HepG2 (cell line): ENCODE data around the gene TBX19. TPM values are rescaled to one million over a fixed set of nuclear protein-coding genes. Genes with fewer than 3 reads are reported as not detected.

Experiments used
- ATAC-seq: fragments of 200-7000 bp; cut with Tn5 transposase; 3 replicates; pipeline ENCODE4 v1.9.1; 2020; ENCODE audit warnings: mild to moderate bottlenecking, moderate library complexity
- BruUV-seq: library from RNA; stranded (reverse); fragments of 400-500 nt; replicated peaks from 2 replicates; lab custom pipeline; 2021; lab: Mats Ljungman, UMichigan
- CTCF ChIA-PET: fragments of 300-600 bp; formaldehyde crosslinking; extraction: SDS; loops from one replicate; lab custom pipeline; 2021; ENCODE audit warnings: low total read pairs, inconsistent platforms, low intra/inter-chr PET ratio; lab: Yijun Ruan, JAX
- POLR2A ChIA-PET: fragments of 350-600 bp; sonication (Branson Sonifier 250); formaldehyde crosslinking; loops from one replicate; lab custom pipeline; 2020; ENCODE audit warnings: antibody characterized with exemption, inconsistent platforms; lab: Yijun Ruan, JAX
- DNase-seq: peaks from one replicate; pipeline ENCODE4 v3.0.0-alpha.2; 2015; ENCODE audit warnings: low spot score
- FAIRE-seq: peaks from 3 replicates; lab custom pipeline; 2011; peaks lifted over from hg19 to GRCh38; lab: Jason Lieb, UNC
- H2AFZ ChIP-seq: one replicate; pipeline ENCODE4 v1.6.1; 2011; ENCODE audit warnings: low read length, inconsistent platforms
- H3K27ac ChIP-seq: fragments of 300-600 bp; 3 replicates; pipeline ENCODE4 v1.8.0; 2011; ENCODE audit warnings: mixed run types, mild to moderate bottlenecking, mixed read lengths, low read length, inconsistent platforms; ENCODE audit not compliant: insufficient read depth; ENCODE audit errors: extremely low read length
- H3K27me3 ChIP-seq, 2 experiments: fragments of 200-600 bp in 1 of 2; 2 replicates in 1 of 2; 3 replicates in 1 of 2; pipeline versions ENCODE4 v1.6.0 to v1.8.0; 2011; ENCODE audit warnings: low read length in 2 of 2, mild to moderate bottlenecking in 2 of 2, moderate library complexity in 2 of 2, inconsistent platforms in 1 of 2; ENCODE audit not compliant: insufficient read depth in 2 of 2, control insufficient read depth in 1 of 2
- H3K36me3 ChIP-seq, 2 experiments: fragments of 200-600 bp in 1 of 2; replicated peaks in 1 of 2; 2 replicates in 1 of 2; 3 replicates in 1 of 2; pipeline versions ENCODE4 v1.5.1 to v1.8.0; 2011; ENCODE audit warnings: low read length in 2 of 2, inconsistent platforms in 1 of 2; ENCODE audit not compliant: insufficient read depth in 2 of 2, control insufficient read depth in 1 of 2
- H3K4me1 ChIP-seq: 2 replicates; pipeline ENCODE4 v1.5.1; 2012; ENCODE audit warnings: low read length, inconsistent platforms; ENCODE audit not compliant: insufficient read depth
- H3K4me2 ChIP-seq: 2 replicates; pipeline ENCODE4 v1.6.0; 2011; ENCODE audit warnings: low read depth, low read length, inconsistent platforms
- H3K4me3 ChIP-seq, 3 experiments: fragments of 200-600 bp in 1 of 3; sonication (generic), shearing (Covaris generic) in 1 of 3; replicated peaks in 1 of 3; 2 replicates each; pipeline ENCODE4 v1.5.1; 2011 to 2016; ENCODE audit warnings: low read length in 3 of 3, inconsistent platforms in 2 of 3, low read depth in 2 of 3, mild to moderate bottlenecking in 2 of 3, control low read depth in 1 of 3, mixed read lengths in 1 of 3; ENCODE audit not compliant: insufficient read depth in 1 of 3
- H3K79me2 ChIP-seq: one replicate; pipeline ENCODE4 v1.6.1; 2011; ENCODE audit warnings: low read length, inconsistent platforms; ENCODE audit not compliant: insufficient read depth
- H3K9ac ChIP-seq: 2 replicates; pipeline ENCODE4 v1.6.0; 2011; ENCODE audit warnings: mild to moderate bottlenecking, low read depth, low read length, inconsistent platforms; ENCODE audit not compliant: insufficient read depth
- H3K9me3 ChIP-seq: 2 replicates; pipeline ENCODE4 v1.5.1; 2012; ENCODE audit warnings: mild to moderate bottlenecking, low read length
- H4K20me1 ChIP-seq: 2 replicates; pipeline ENCODE4 v1.6.0; 2011; ENCODE audit warnings: inconsistent platforms, mild to moderate bottlenecking, low read length, moderate library complexity; ENCODE audit not compliant: insufficient read depth
- DPF2 ChIP-seq: sonication (generic); formaldehyde crosslinking; IDR thresholded peaks from 2 replicates; pipeline ENCODE4 v1.4.0; 2020; ENCODE audit warnings: mild to moderate bottlenecking, low read depth, missing genetic modification reagents, borderline replicate concordance
- DZIP1 ChIP-seq: sonication (generic); formaldehyde crosslinking; IDR thresholded peaks from 2 replicates; pipeline ENCODE4 v1.5.0; 2020; ENCODE audit warnings: mild to moderate bottlenecking, missing genetic modification reagents
- HOXD1 ChIP-seq: sonication (generic); formaldehyde crosslinking; IDR thresholded peaks from 2 replicates; pipeline ENCODE4 v1.5.0; 2020; ENCODE audit warnings: missing genetic modification reagents
- REST ChIP-seq, 2 experiments: IDR thresholded peaks; 2 replicates each; pipeline ENCODE4 v1.6.1; 2011 to 2012; ENCODE audit warnings: low read length in 2 of 2, borderline replicate concordance in 1 of 2, low read depth in 1 of 2, mild to moderate bottlenecking in 1 of 2, moderate library complexity in 1 of 2
- SP4 ChIP-seq: sonication (generic); formaldehyde crosslinking; IDR thresholded peaks from 2 replicates; pipeline ENCODE4 v1.8.1; 2023; ENCODE audit warnings: mild to moderate bottlenecking, missing genetic modification reagents
- ZMYM3 ChIP-seq: sonication (generic); formaldehyde crosslinking; IDR thresholded peaks from 2 replicates; pipeline ENCODE4 v1.5.1; 2020; ENCODE audit warnings: mild to moderate bottlenecking, missing genetic modification reagents
- ZNF260 ChIP-seq: sonication (generic); formaldehyde crosslinking; IDR thresholded peaks from 2 replicates; pipeline ENCODE4 v1.4.0; 2020; ENCODE audit warnings: missing genetic modification reagents, low read depth, mild to moderate bottlenecking, borderline replicate concordance
- ZNF407 ChIP-seq: sonication (generic); formaldehyde crosslinking; IDR thresholded peaks from one replicate; pipeline ENCODE4 v1.5.1; 2020; ENCODE audit warnings: mild to moderate bottlenecking, missing genetic modification reagents; ENCODE audit errors: not compliant biosample characterization
- ZNF7 ChIP-seq: IDR thresholded peaks from 2 replicates; pipeline ENCODE4 v1.6.1; 2016; ENCODE audit warnings: missing biosample characterization, missing genetic modification reagents
- ZNF83 ChIP-seq: sonication (generic); formaldehyde crosslinking; IDR thresholded peaks from 2 replicates; pipeline ENCODE4 v1.4.0; 2020; ENCODE audit warnings: missing genetic modification reagents, mild to moderate bottlenecking, borderline replicate concordance
- WGBS: methylation state at CpG from one replicate; pipeline ENCODE4 v1.1.6; 2017; ENCODE audit warnings: low lambda C conversion rate; 5-methylcytosine and 5-hydroxymethylcytosine counted together
- in situ Hi-C: cut with HindIII; loops from 2 replicates; pipeline ENCODE4 v1.10.0; 2017; ENCODE audit warnings: low pct_unique_long_range_greater_than_20kb; ENCODE audit not compliant: extremely low pct_ligation_motif_present
- intact Hi-C: fragments of 100-400 bp; cut with micrococcal nuclease; formaldehyde crosslinking; loops from one replicate; pipeline ENCODE4 v1.10.0; 2022; ENCODE audit not compliant: unreplicated experiment
- polyA plus RNA-seq, 8 experiments: library from polyadenylated mRNA; depleted of rRNA in 3 of 8; stranded (reverse) in 7 of 8; unstranded in 1 of 8; fragments of >200 nt; fragmentation: Illumina TruSeq in 4 of 8; extraction: Trizol in 4 of 8; gene quantifications; 2 replicates each; pipeline versions ENCODE4 v1.2.1 to v1.2.3, GENCODE V29; 2011 to 2016; ENCODE audit warnings: low read depth in 4 of 8, missing spikeins in 1 of 8, mixed read lengths in 1 of 8; ENCODE audit not compliant: insufficient read depth in 1 of 8
- total RNA-seq, 5 experiments: library from RNA; depleted of rRNA; stranded (reverse); fragments of >200 nt; fragmentation: Illumina TruSeq; extraction: Trizol; gene quantifications; 2 replicates each; pipeline ENCODE4 v1.2.3, GENCODE V29; 2016; ENCODE audit warnings: low read depth in 1 of 5

The TBX19 gene
- total and polyA plus RNA-seq, 2 of the 13 experiments (the other 11 are each of a cell fraction or from before 2014, with no cell fraction given), result 0.31 to 1.4 TPM

GRCh38 chr1:168300626-168301025 is 19.9 kb downstream of the TBX19 start:
- ChIA-PET POLR2A (no interaction called here), CTCF (no interaction called here)
- Histone ChIP-seq H3K4me1 (peaks cover 8% of the 10 kb centered on the region), H4K20me1 (no peaks in the 10 kb centered on the region), H2AFZ (no peak overlapping the region), H3K9ac (no peak overlapping the region), H3K4me2 (no peak overlapping the region), H3K4me3 (no peak overlapping the region), H3K27me3 (no peaks in the 10 kb centered on the region), H3K9me3 (no peaks in the 10 kb centered on the region), H3K27ac (no peak overlapping the region), H3K79me2 (no peaks in the 10 kb centered on the region), H3K36me3 (no peaks in the 10 kb centered on the region)
- 86% methylated on average over 2 of the region's 2 CpGs for WGBS
- intact Hi-C loops, result no loop called here
- no TSS peak for BruUV-seq
- ATAC-seq, result no peak
- no peak for FAIRE-seq
- DNase-seq, result no peak
- in situ Hi-C loops, result no loop called here
- no peak for TF ChIP-seq ZNF83 (CRISPR knock-in tag)
- TF ChIP-seq ZNF407 (CRISPR knock-in tag), result no peak
- TF ChIP-seq DZIP1, result no peak
- TF ChIP-seq REST (IDR thresholded peaks at IDR 0.05; ENCODE audit: borderline replicate concordance in 1 of 2, low read depth in 1 of 2, low read length in 2 of 2), result no peak
- no peak for TF ChIP-seq ZNF260
- no peak for TF ChIP-seq ZMYM3 (CRISPR knock-in tag)
- no peak for TF ChIP-seq DPF2 (CRISPR knock-in tag)
- TF ChIP-seq ZNF7 (CRISPR knock-in tag), result no peak
- no peak for TF ChIP-seq HOXD1 (CRISPR knock-in tag)
- no peak for TF ChIP-seq SP4 (CRISPR knock-in tag)
